H1 (cell line): ENCODE measurements around the gene KCTD8.

ENCODE experiments used
- POLR2AphosphoS5 ChIP-seq: IDR thresholded peaks from 2 replicates; pipeline ENCODE4 v1.6.1; 2011; ENCODE audit warnings: low read depth, low read length
- TF ChIP-seq, protein P1 (sequence below), 3 experiments: IDR thresholded peaks; 1 replicate in 2 of 3; 2 replicates in 1 of 3; pipeline versions ENCODE4 v1.5.1 to v1.6.1; 2011; ENCODE audit warnings: low read length in 3 of 3, mild to moderate bottlenecking in 3 of 3, inconsistent platforms in 2 of 3, low read depth in 1 of 3, moderate library complexity in 1 of 3; ENCODE audit not compliant: insufficient read depth in 1 of 3; ENCODE audit errors: control extremely low read depth in 1 of 3

- TF ChIP-seq, protein P1, sequence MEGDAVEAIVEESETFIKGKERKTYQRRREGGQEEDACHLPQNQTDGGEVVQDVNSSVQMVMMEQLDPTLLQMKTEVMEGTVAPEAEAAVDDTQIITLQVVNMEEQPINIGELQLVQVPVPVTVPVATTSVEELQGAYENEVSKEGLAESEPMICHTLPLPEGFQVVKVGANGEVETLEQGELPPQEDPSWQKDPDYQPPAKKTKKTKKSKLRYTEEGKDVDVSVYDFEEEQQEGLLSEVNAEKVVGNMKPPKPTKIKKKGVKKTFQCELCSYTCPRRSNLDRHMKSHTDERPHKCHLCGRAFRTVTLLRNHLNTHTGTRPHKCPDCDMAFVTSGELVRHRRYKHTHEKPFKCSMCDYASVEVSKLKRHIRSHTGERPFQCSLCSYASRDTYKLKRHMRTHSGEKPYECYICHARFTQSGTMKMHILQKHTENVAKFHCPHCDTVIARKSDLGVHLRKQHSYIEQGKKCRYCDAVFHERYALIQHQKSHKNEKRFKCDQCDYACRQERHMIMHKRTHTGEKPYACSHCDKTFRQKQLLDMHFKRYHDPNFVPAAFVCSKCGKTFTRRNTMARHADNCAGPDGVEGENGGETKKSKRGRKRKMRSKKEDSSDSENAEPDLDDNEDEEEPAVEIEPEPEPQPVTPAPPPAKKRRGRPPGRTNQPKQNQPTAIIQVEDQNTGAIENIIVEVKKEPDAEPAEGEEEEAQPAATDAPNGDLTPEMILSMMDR (IDR thresholded peaks at IDR 0.05; ENCODE audit: control extremely low read depth in 1 of 3, insufficient read depth in 1 of 3, low read depth in 1 of 3, low read length in 3 of 3) = no peak
- TF ChIP-seq POLR2AphosphoS5 = no peak
Observed at GRCh38 chr4:44415251-44415650, 33.4 kb downstream of the KCTD8 start.
